Right cardiac atrium (tissue), 5 donors: ENCODE measurements around the gene ALKAL2. TPM values are rescaled to one million over a fixed set of nuclear protein-coding genes. Genes with fewer than 3 reads are reported as not detected.
A peak's percentile ranks its signal among the peaks of the same experiment; 100 is the strongest.

Experiments used
- ATAC-seq, 2 donors: fragments of 200-7000 bp; cut with Tn5 transposase; one replicate each; pipeline versions ENCODE4 v1.8.0 to v1.9.1; 2020; ENCODE audit warnings: moderate library complexity in 2 of 2, mild to moderate bottlenecking in 1 of 2
- DNase-seq, 3 donors: peaks; one replicate each; pipeline ENCODE4 v3.0.0-alpha.2; 2020
- H3K27ac ChIP-seq: one replicate; pipeline ENCODE4 v1.5.1; 2013; ENCODE audit warnings: mild to moderate bottlenecking, low read length, control low read depth, moderate library complexity
- H3K27me3 ChIP-seq: one replicate; pipeline ENCODE4 v1.6.1; 2013; ENCODE audit not compliant: control insufficient read depth, insufficient read depth
- H3K4me1 ChIP-seq: one replicate; pipeline ENCODE4 v1.6.1; 2013; ENCODE audit warnings: low read length; ENCODE audit not compliant: control insufficient read depth, insufficient read depth
- H3K4me3 ChIP-seq: one replicate; pipeline ENCODE4 v1.5.1; 2013; ENCODE audit warnings: low read length, control low read depth
- H3K9me3 ChIP-seq: one replicate; pipeline ENCODE4 v1.6.1; 2013; ENCODE audit warnings: low read length; ENCODE audit not compliant: control insufficient read depth
- WGBS: extraction: QIAGEN DNeasy Blood & Tissue Kit; methylation state at CpG from one replicate; pipeline ENCODE4 v1.1.7; 2013; 5-methylcytosine and 5-hydroxymethylcytosine counted together
- intact Hi-C, 4 donors: fragments of 100-400 bp; cut with DNase I; formaldehyde crosslinking; loops; one replicate each; pipeline versions ENCODE4 v1.11.0 to v1.14.0; 2022 to 2023
- polyA plus RNA-seq: library from polyadenylated mRNA; stranded (reverse); fragments of 200-250 nt; gene quantifications from one replicate; pipeline ENCODE4 v1.2.3, GENCODE V29; 2013
- total RNA-seq, 4 donors: library from RNA; stranded (reverse); fragmentation: NEBNext Ultra II Directional; extraction: Animal tissue kit (Norgen Biotek cat#: 25700); gene quantifications; one replicate each; pipeline ENCODE4 v1.2.1, GENCODE V29; 2021
- donor health status: healthy with polysubstance abuse.
- donor health status: DM: no; HTN: yes; CAD: no.
- donor health status: DM: no; HTN: no; CAD: no.
- donor health status: DM: no; HTN: yes; CAD: no; lungs with severe emphysema.
- donor health status: DM: yes; HTN: yes; CAD: no.

Gene ALKAL2
- total and polyA plus RNA-seq, 5 donors = 0.20 to 2.9 (median 0.75) TPM

DNA sequence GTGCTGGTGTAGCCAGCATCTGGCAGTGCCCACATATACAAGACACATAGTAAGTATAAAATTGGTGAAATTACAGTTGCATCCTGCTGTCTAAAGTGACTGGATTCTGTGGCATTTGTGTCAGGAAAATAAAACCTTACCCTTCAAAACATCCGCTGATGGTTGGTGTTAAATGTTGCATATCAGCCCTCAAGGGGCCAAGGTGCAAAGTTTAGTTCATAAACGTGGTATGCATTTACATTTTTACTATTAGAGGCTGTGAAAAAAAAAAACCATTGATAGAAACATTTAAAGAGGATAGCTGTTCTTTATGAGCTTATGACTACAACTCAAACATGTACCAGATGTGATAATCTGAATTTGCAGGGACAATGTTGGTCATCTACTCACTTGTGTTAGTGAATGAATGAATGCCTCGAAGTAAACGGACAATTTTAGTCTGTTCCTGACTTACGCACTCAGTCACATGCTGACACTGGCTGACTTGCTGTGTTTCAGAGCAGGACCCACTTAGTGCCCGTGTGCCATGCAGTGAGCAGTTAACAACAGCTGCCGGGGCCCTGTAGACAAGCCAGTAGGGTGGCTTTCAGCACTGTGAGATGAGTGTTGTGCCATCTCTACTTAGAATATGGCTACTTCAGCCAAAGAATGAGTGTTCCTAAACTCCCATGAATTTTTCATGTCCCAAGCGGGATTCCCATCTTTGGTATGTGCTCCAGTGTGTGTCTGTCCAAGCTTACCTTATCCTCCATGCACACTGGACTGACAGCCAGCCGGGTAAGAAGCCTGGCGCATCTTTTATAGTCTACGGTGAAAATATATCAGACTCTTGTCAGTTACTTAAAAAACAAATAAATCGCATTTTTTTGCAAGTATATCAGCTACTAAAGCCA lies 5.3 kb downstream of the ALKAL2 start:
- no peak for ATAC-seq
- DNase-seq = no peak
- no peaks in the 10 kb centered on the region for H3K4me1 ChIP-seq
- H3K27me3 ChIP-seq = no peaks in the 10 kb centered on the region
- no peak overlapping the region for H3K27ac ChIP-seq
- no peaks in the 10 kb centered on the region for H3K9me3 ChIP-seq
- no peak overlapping the region for H3K4me3 ChIP-seq
- 94% methylated on average over 12 of the region's 12 CpGs for WGBS
- intact Hi-C loops = no loop called here

- Histone ChIP-seq H3K27ac (no peak overlapping the region), H3K4me1 (no peaks in the 10 kb centered on the region), H3K27me3 (no peaks in the 10 kb centered on the region), H3K9me3 (no peaks in the 10 kb centered on the region), H3K4me3 (no peak overlapping the region)
- DNase-seq (no peak), ATAC-seq (no peak)
- 94% methylated on average over 9 of the region's 9 CpGs for WGBS
- intact Hi-C loops = no loop called here
These were observed 6.5 kb downstream of the ALKAL2 start for GRCh38 chr2:281381-281780.

DNA sequence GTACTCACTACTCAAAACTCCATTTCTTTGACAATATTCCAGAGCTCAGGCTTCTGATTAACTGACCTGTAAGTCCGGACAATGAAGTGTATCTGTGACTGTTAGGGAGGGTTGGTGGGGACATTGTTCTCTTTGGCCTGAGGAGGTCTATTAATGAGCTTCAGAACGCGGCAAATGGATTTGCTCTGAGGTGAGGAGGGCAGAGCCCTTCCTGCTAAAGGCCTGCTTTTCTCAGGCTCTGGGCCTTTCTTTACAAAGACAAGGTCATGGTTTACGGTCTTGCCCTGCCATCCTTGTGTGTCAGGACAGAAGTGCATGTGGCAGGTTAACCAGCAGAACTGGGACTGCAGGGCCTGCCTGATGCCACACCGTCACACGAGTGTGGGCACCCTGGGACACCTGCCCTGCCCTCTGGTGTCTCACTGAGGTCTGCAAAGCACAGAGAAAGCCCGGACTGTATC lies 7.2 kb downstream of the ALKAL2 start:
- Histone ChIP-seq H3K4me3 (no peak overlapping the region), H3K4me1 (no peaks in the 10 kb centered on the region), H3K9me3 (no peaks in the 10 kb centered on the region), H3K27ac (no peak overlapping the region), H3K27me3 (no peaks in the 10 kb centered on the region)
- ATAC-seq = peak in 1 of 2 donors; percentile 53
- intact Hi-C loops = no loop called here
- DNase-seq = no peak
- WGBS = 84% methylated on average over 7 of the region's 7 CpGs

- DNase-seq (no peak), ATAC-seq (no peak)
- Histone ChIP-seq H3K4me3 (no peak overlapping the region), H3K4me1 (no peaks in the 10 kb centered on the region), H3K27ac (no peak overlapping the region), H3K9me3 (no peaks in the 10 kb centered on the region), H3K27me3 (no peaks in the 10 kb centered on the region)
- intact Hi-C loops = no loop called here
- 72% methylated on average over 4 of the region's 4 CpGs for WGBS
These were observed 7.8 kb downstream of the ALKAL2 start for GRCh38 chr2:279956-280649.

GRCh38 chr2:279366-279765 lies 8.5 kb downstream of the ALKAL2 start:
- Histone ChIP-seq H3K27ac (no peak overlapping the region), H3K4me3 (no peak overlapping the region), H3K27me3 (no peaks in the 10 kb centered on the region), H3K4me1 (no peaks in the 10 kb centered on the region), H3K9me3 (no peaks in the 10 kb centered on the region)
- DNase-seq (no peak), ATAC-seq (no peak)
- intact Hi-C loops = no loop called here
- 86% methylated on average over 4 of the region's 4 CpGs for WGBS

- H3K4me3 ChIP-seq = no peak overlapping the region
- ATAC-seq (no peak), DNase-seq (no peak)
- H3K9me3 ChIP-seq = no peaks in the 10 kb centered on the region
- H3K27ac ChIP-seq = no peak overlapping the region
- intact Hi-C loops = no loop called here
- H3K4me1 ChIP-seq = no peaks in the 10 kb centered on the region
- H3K27me3 ChIP-seq = no peaks in the 10 kb centered on the region
- WGBS = 88% methylated on average over 4 of the region's 4 CpGs
These were observed 9.0 kb downstream of the ALKAL2 start for GRCh38 chr2:278927-279320.

GRCh38 chr2:278312-278926 lies 9.5 kb downstream of the ALKAL2 start:
- Histone ChIP-seq H3K4me1 (no peaks in the 10 kb centered on the region), H3K4me3 (no peak overlapping the region), H3K9me3 (no peaks in the 10 kb centered on the region), H3K27ac (no peak overlapping the region), H3K27me3 (no peaks in the 10 kb centered on the region)
- WGBS = 65% methylated on average over 2 of the region's 2 CpGs
- DNase-seq = no peak
- ATAC-seq = no peak
- intact Hi-C loops = no loop called here

DNA sequence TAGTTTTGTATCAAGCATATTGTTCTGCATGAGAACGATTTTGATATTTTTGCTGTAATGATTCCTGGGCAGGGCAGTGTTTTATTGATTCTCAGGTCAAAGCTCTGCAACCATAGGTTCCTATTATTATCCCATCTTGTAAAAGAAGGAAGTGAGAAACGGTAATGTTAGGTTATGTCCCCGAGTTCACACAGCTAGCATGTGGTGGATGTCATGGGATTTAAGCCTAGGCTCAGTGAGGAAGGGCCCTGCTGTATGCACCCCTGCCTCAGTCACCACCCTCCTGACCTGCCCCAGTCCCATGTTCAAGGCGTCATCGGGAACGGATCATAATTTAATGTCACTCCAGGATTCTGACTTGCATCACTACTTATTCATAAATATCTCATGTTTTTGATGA lies 12.4 kb downstream of the ALKAL2 start:
- DNase-seq = no peak
- intact Hi-C loops = no loop called here
- H3K27me3 ChIP-seq = no peaks in the 10 kb centered on the region
- no peak for ATAC-seq
- WGBS = 84% methylated on average over 6 of the region's 6 CpGs
- H3K4me1 ChIP-seq = no peaks in the 10 kb centered on the region
- H3K9me3 ChIP-seq = no peaks in the 10 kb centered on the region
- H3K27ac ChIP-seq = no peak overlapping the region
- H3K4me3 ChIP-seq = no peak overlapping the region

DNA sequence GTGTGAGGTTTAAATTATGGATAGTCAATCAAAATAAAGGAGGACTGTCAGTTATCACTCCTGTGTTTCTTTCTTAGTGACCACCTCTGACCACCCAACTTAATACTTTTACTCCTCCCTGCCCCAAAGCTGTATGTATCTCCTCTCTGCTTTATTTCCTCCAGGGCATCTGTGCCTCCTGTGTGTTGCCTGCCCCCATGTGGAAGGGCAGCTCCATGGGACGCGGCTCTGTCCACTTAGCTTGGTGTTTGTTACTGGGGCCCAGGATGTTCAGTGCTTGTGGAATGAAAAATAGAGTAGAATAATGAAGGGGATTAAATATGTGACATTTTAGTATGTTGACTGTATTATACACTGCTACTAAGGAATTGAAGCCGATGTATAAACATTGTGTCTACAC lies 13.4 kb downstream of the ALKAL2 start:
- ATAC-seq = no peak
- H3K4me3 ChIP-seq = no peak overlapping the region
- WGBS = 95% methylated on average over 3 of the region's 3 CpGs
- no peaks in the 10 kb centered on the region for H3K27me3 ChIP-seq
- no peak for DNase-seq
- H3K9me3 ChIP-seq = no peaks in the 10 kb centered on the region
- no peak overlapping the region for H3K27ac ChIP-seq
- intact Hi-C loops = no loop called here
- H3K4me1 ChIP-seq = no peaks in the 10 kb centered on the region

DNA sequence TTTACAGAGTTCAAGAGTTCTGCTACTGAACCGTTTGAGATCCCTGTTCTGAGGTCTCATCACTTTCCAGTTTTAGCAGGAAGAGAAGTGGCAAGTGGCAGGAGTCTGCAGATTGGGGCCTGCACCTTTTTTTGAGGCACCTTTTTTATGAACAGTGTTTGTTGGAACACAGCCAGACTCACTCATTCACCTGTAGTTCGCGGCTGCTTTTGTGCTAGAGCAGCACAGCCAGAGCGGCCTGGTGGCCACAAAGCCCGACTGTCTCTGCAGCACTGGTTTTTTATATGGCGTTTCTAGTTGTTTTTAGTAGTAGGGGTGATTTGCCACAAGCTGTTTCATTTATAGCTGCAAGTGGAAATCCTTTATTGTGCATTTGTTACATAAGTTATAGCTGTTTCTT lies 14.6 kb downstream of the ALKAL2 start:
- WGBS = 80% methylated on average over 6 of the region's 6 CpGs
- Histone ChIP-seq H3K4me3 (no peak overlapping the region), H3K4me1 (no peaks in the 10 kb centered on the region), H3K27me3 (no peaks in the 10 kb centered on the region), H3K27ac (no peak overlapping the region), H3K9me3 (no peaks in the 10 kb centered on the region)
- no peak for ATAC-seq
- intact Hi-C loops = no loop called here
- no peak for DNase-seq

- WGBS = 93% methylated on average over 12 of the region's 12 CpGs
- ATAC-seq = no peak
- no peaks in the 10 kb centered on the region for H3K27me3 ChIP-seq
- no peaks in the 10 kb centered on the region for H3K9me3 ChIP-seq
- no peak for DNase-seq
- no peak overlapping the region for H3K27ac ChIP-seq
- peaks cover 2% of the 10 kb centered on the region for H3K4me1 ChIP-seq
- no peak overlapping the region for H3K4me3 ChIP-seq
- intact Hi-C loops = no loop called here
These were observed 16.0 kb downstream of the ALKAL2 start for GRCh38 chr2:271917-272316.
